Neural cell (in vitro differentiated cells): ENCODE results near the gene VSIR. TPM values are rescaled to one million over a fixed set of nuclear protein-coding genes. Genes with fewer than 3 reads are reported as not detected.

Source experiments
- H2AFZ ChIP-seq: fragments of 200-600, 300-800 bp; sonication (generic), shearing (Covaris generic); 2 replicates; pipeline ENCODE4 v1.6.0; 2014; ENCODE audit warnings: low read depth, mild to moderate bottlenecking, antibody characterized with exemption, low read length, moderate library complexity
- H3F3A ChIP-seq: fragments of 200-600 bp; shearing (Covaris generic); 2 replicates; pipeline ENCODE4 v1.6.1; 2016; ENCODE audit warnings: mild to moderate bottlenecking, moderate library complexity, mixed read lengths, antibody characterized with exemption, low read length; ENCODE audit not compliant: insufficient read depth, poor library complexity, severe bottlenecking
- H3K27ac ChIP-seq: fragments of 200-600, 300-800 bp; sonication (generic), shearing (Covaris generic); 2 replicates; pipeline ENCODE4 v1.5.1; 2014; ENCODE audit warnings: mild to moderate bottlenecking, low read length, moderate library complexity
- H3K27me3 ChIP-seq: fragments of 300-800, 200-600 bp; sonication (generic), shearing (Covaris generic); 2 replicates; pipeline ENCODE4 v1.6.0; 2014; ENCODE audit warnings: mild to moderate bottlenecking, low read depth, low read length, moderate library complexity; ENCODE audit not compliant: insufficient read depth
- H3K36me3 ChIP-seq: fragments of 300-800, 200-600 bp; sonication (generic), shearing (Covaris generic); 2 replicates; pipeline ENCODE4 v1.5.1; 2014; ENCODE audit warnings: mild to moderate bottlenecking, antibody characterized with exemption, low read length, moderate library complexity; ENCODE audit not compliant: insufficient read depth
- H3K4me2 ChIP-seq: fragments of 300-800, 200-600 bp; sonication (generic), shearing (Covaris generic); 2 replicates; pipeline ENCODE4 v1.6.0; 2014; ENCODE audit warnings: mild to moderate bottlenecking, low read length
- H3K4me3 ChIP-seq: fragments of 300-800, 200-600 bp; sonication (generic), shearing (Covaris generic); 2 replicates; pipeline ENCODE4 v1.5.1; 2014; ENCODE audit warnings: mild to moderate bottlenecking, low read length, moderate library complexity
- H3K79me2 ChIP-seq: fragments of 200-600 bp; shearing (Covaris generic); replicated peaks from 2 replicates; pipeline ENCODE4 v1.6.0; 2014; ENCODE audit warnings: mild to moderate bottlenecking, low read length, moderate library complexity; ENCODE audit not compliant: insufficient read depth
- H3K9ac ChIP-seq: fragments of 300-800, 200-600 bp; sonication (generic), shearing (Covaris generic); 2 replicates; pipeline ENCODE4 v1.6.1; 2016; ENCODE audit warnings: mild to moderate bottlenecking, low read length, mixed read lengths
- H3K9me2 ChIP-seq: fragments of 200-600 bp; shearing (Covaris generic); 2 replicates; pipeline ENCODE4 v1.6.1; 2016; ENCODE audit warnings: mild to moderate bottlenecking, low read length, mixed read lengths; ENCODE audit not compliant: insufficient read depth
- H3K9me3 ChIP-seq: fragments of 200-600, 300-800 bp; sonication (generic), shearing (Covaris generic); 2 replicates; pipeline ENCODE4 v1.6.1; 2016; ENCODE audit warnings: mild to moderate bottlenecking, mixed run types, low read length, moderate library complexity, mixed read lengths
- H4K20me1 ChIP-seq: fragments of 200-600 bp; shearing (Covaris generic); 2 replicates; pipeline ENCODE4 v1.6.1; 2016; ENCODE audit warnings: mild to moderate bottlenecking, mixed run types; ENCODE audit not compliant: insufficient read depth
- CTCF ChIP-seq: fragments of 450-650 bp; IDR thresholded peaks from 2 replicates; pipeline ENCODE4 v1.5.1; 2014; ENCODE audit warnings: antibody characterized with exemption, mild to moderate bottlenecking, moderate library complexity; ENCODE audit not compliant: poor library complexity, severe bottlenecking
- EP300 ChIP-seq: fragments of 450-650 bp; conservative IDR thresholded peaks from 2 replicates; pipeline ENCODE4 v1.6.1; 2014; ENCODE audit warnings: antibody characterized with exemption, mild to moderate bottlenecking, moderate library complexity; ENCODE audit not compliant: poor library complexity, severe bottlenecking
- EZH2 ChIP-seq: fragments of 200-600, 300-800 bp; shearing (Covaris generic), sonication (generic); IDR thresholded peaks from 2 replicates; pipeline ENCODE4 v1.6.1; 2014; ENCODE audit warnings: antibody characterized with exemption, low read length, borderline replicate concordance, mild to moderate bottlenecking; ENCODE audit not compliant: insufficient read depth, poor library complexity, severe bottlenecking
- MXI1 ChIP-seq: fragments of 450-650 bp; conservative IDR thresholded peaks from 2 replicates; pipeline ENCODE4 v1.6.1; 2014; ENCODE audit warnings: antibody characterized with exemption, mild to moderate bottlenecking; ENCODE audit not compliant: poor library complexity, severe bottlenecking
- POLR2AphosphoS5 ChIP-seq: IDR thresholded peaks from 2 replicates; pipeline ENCODE4 v1.6.1; 2012
- RAD21 ChIP-seq: fragments of 450-650 bp; conservative IDR thresholded peaks from 2 replicates; pipeline ENCODE4 v1.6.1; 2014; ENCODE audit warnings: antibody characterized with exemption, mild to moderate bottlenecking, moderate library complexity
- SMC3 ChIP-seq: fragments of 450-650 bp; conservative IDR thresholded peaks from 2 replicates; pipeline ENCODE4 v1.6.1; 2014; ENCODE audit warnings: antibody characterized with exemption, mild to moderate bottlenecking, moderate library complexity; ENCODE audit not compliant: poor library complexity
- TAF1 ChIP-seq: IDR thresholded peaks from 2 replicates; pipeline ENCODE4 v1.6.1; 2012; ENCODE audit warnings: low read depth
- polyA plus RNA-seq: library from polyadenylated mRNA; depleted of rRNA; stranded (reverse); fragments of >200 nt; gene quantifications from 2 replicates; pipeline ENCODE4 v1.2.3, GENCODE V29; 2014
- TF ChIP-seq, protein P1 (sequence below): IDR thresholded peaks from 2 replicates; pipeline ENCODE4 v1.6.1; 2012; ENCODE audit warnings: borderline replicate concordance

The VSIR gene
- polyA plus RNA-seq, 1 donor from 2014 or later: not detected

DNA sequence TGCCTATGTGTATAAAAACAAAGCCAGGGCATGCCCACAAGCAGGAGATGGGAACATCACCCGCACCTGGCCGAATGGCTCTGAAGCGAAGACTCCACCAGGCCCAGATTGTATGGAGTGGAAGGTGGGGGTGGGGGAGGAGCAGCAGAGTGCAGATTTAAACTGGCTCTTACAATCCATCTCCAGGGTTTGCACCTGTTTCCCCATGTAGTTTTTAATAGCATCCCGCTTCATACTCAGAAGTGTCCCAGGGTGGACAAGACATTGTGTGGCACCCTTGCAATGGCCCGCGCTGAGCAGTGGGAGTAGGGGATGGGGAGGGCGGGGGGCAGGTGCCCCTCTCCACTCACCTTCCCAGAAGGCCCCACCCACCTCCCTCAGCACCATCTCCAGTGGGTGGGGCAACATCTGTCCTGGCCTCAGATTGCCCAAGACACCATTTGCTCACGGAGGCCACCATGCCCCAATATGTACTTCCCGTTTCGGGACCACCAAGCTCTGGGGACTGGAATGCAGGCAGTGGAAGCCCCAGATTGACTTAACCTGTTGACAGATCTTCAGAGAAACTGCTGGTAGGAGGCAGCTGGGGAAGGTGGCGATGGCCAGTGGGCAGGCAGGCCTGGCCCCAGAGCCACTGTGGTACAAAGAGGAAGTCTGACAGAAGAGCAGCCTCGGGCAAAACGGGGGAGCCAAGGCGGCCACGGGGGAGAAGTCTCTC lies 23.0 kb downstream of the VSIR start:
- Histone ChIP-seq H3K4me3 (no peak overlapping the region), H2AFZ (no peak overlapping the region), H3K9ac (no peak overlapping the region), H3K9me2 (no peaks in the 10 kb centered on the region), H4K20me1 (no peaks in the 10 kb centered on the region), H3K36me3 (no peaks in the 10 kb centered on the region), H3K79me2 (no peaks in the 10 kb centered on the region), H3K27ac (no peak overlapping the region), H3K27me3 (no peaks in the 10 kb centered on the region), H3F3A (no peaks in the 10 kb centered on the region), H3K9me3 (no peaks in the 10 kb centered on the region), H3K4me2 (no peak overlapping the region)
- TF ChIP-seq, protein P1, sequence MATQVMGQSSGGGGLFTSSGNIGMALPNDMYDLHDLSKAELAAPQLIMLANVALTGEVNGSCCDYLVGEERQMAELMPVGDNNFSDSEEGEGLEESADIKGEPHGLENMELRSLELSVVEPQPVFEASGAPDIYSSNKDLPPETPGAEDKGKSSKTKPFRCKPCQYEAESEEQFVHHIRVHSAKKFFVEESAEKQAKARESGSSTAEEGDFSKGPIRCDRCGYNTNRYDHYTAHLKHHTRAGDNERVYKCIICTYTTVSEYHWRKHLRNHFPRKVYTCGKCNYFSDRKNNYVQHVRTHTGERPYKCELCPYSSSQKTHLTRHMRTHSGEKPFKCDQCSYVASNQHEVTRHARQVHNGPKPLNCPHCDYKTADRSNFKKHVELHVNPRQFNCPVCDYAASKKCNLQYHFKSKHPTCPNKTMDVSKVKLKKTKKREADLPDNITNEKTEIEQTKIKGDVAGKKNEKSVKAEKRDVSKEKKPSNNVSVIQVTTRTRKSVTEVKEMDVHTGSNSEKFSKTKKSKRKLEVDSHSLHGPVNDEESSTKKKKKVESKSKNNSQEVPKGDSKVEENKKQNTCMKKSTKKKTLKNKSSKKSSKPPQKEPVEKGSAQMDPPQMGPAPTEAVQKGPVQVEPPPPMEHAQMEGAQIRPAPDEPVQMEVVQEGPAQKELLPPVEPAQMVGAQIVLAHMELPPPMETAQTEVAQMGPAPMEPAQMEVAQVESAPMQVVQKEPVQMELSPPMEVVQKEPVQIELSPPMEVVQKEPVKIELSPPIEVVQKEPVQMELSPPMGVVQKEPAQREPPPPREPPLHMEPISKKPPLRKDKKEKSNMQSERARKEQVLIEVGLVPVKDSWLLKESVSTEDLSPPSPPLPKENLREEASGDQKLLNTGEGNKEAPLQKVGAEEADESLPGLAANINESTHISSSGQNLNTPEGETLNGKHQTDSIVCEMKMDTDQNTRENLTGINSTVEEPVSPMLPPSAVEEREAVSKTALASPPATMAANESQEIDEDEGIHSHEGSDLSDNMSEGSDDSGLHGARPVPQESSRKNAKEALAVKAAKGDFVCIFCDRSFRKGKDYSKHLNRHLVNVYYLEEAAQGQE: no peak
- TF ChIP-seq MXI1 (no peak), POLR2AphosphoS5 (no peak), TAF1 (no peak), RAD21 (no peak), EZH2 (no peak), SMC3 (no peak)

GRCh38 chr10:71749396-71749795 lies 23.9 kb downstream of the VSIR start:
- Histone ChIP-seq H3K27ac (no peak overlapping the region), H3K9me3 (no peaks in the 10 kb centered on the region), H2AFZ (no peak overlapping the region), H4K20me1 (no peaks in the 10 kb centered on the region), H3K4me3 (no peak overlapping the region), H3K27me3 (no peaks in the 10 kb centered on the region), H3F3A (no peaks in the 10 kb centered on the region), H3K9ac (no peak overlapping the region), H3K36me3 (no peaks in the 10 kb centered on the region), H3K9me2 (no peaks in the 10 kb centered on the region), H3K79me2 (no peaks in the 10 kb centered on the region), H3K4me2 (no peak overlapping the region)
- TF ChIP-seq EP300 (no peak), POLR2AphosphoS5 (no peak), MXI1 (no peak), CTCF (no peak), RAD21 (no peak), SMC3 (no peak), EZH2 (no peak), TAF1 (no peak)
- TF ChIP-seq, protein P1: no peak
